ENCODE results near the gene FKBP8.

The FKBP8 gene

GRCh38 chr19:18520848-18521691 is 22.3 kb downstream of the FKBP8 start:
- DNase-seq, result peak; percentile 60

- DNase-seq, result peak; percentile 61
These were observed 23.2 kb downstream of the FKBP8 start for GRCh38 chr19:18519962-18520847.

- DNase-seq, result no peak
These were observed 24.7 kb downstream of the FKBP8 start for GRCh38 chr19:18518639-18519038.

- DNase-seq, result no peak
These were observed 25.8 kb downstream of the FKBP8 start for GRCh38 chr19:18517606-18518005.

GRCh38 chr19:18515959-18516358 is 27.4 kb downstream of the FKBP8 start:
- no peak for DNase-seq

GRCh38 chr19:18514800-18515682 is 28.3 kb downstream of the FKBP8 start:
- DNase-seq, result peak; percentile 82

DNA sequence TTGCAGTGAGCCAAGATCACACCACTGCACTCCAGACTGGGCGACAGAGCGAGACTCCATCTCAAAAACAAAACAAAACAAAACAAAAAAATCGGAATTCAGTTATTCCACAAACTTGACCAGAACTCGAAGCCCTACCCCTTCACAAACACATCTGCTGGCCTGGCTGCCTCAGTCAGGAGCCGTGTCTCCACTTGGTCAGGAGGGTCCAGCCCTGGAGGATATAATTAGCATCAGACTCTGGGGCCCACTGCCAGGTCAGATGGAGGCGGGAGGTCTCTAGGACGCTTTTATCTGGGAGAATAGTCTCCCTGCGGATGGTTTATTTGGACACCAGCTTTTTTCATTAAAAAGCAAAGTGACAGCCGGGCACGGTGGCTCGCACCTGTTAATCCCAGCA is 29.5 kb downstream of the FKBP8 start:
- no peak for DNase-seq

GRCh38 chr19:18510216-18510615 is 33.2 kb downstream of the FKBP8 start:
- DNase-seq, result no peak

DNA sequence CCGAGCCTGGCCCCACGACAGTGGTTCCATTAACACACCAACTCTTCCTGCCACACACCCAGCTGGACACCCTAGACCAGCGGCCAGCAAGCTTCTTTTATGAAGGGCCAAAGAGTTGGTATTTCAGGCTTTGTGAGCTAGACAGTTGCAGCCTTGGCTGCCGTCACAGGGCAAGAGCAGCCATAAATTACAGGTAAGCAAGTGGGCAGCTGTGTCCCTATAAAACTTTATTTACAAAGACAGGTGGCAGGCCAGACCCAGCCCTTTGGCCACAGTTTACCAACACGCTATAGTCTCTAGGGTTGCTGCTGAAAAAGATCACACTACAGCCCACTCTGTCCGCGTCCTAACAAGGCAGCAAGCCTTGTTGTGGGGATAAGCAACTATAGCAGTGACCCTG is 34.8 kb downstream of the FKBP8 start:
- no peak for DNase-seq

DNA sequence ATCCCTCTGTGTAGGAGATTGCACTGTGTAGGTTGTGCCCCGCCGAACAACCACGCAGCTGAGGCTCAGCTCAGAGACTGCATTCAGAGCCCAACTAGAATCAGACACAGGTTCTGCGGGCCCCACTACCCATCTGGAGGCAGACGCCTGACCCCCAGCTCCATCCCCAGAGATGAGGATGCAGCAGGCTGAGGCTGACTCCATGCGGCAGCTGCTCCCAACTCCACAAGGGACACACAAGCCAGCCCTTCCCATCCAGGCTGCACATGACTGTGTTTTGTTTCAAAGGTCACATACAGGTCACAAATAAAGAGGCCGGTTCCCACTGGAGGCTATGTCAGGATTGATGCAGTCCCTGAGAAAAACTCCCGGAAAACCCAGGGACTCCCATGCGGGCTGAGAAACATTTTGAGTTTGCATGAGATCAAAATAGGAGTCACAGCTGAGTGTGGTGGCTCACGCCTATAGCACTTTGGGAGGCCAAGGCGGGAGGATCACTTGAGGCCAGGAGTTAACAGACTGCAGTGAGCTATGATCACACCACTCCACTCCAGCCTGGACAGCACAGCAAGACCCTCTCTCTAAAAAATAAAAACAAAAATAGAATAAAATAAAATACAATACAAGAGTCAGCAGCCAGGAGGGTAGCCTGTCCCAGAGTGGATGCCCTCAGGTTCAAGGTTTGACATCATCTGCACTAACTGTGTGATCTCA is 35.5 kb downstream of the FKBP8 start:
- no peak for DNase-seq

GRCh38 chr19:18507021-18507726 is 36.2 kb downstream of the FKBP8 start:
- no peak for DNase-seq

- DNase-seq, result no peak
These were observed 37.1 kb downstream of the FKBP8 start for GRCh38 chr19:18506101-18506930.

GRCh38 chr19:18504886-18505610 is 38.3 kb downstream of the FKBP8 start:
- no peak for DNase-seq

GRCh38 chr19:18503971-18504885 is 39.1 kb downstream of the FKBP8 start:
- no peak for DNase-seq

DNA sequence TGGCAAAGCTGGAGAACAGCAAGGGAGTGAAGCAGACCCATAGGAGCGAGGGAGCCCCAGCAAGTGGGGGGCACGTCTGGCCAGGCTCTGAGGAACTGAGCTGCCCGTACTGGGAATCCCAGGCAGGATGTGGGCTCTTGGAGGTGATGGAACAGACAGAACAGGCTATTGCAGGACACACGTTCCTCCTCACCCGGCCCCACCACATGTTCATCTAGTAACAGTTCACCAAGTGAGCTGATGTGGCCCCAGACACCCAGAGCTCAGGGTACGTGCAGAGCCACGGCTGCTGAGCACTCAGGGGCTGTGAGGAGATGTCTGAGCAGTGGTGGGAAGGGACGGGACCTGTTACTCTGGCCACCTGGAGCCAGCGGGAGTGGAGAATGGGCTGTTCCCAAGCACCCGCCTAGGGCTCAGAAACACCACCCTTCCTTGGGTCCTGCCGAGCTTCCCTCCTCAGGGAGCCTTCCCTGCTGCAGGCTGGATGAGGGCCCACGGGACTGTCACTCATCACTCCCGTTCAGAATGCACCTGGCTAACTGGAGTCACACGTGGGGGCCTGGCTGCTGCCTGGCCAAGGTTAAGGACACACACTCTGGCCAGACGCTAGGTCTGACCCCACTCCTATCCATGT is 39.9 kb downstream of the FKBP8 start:
- DNase-seq, result no peak

- DNase-seq, result peak; percentile 53
These were observed 40.6 kb downstream of the FKBP8 start for GRCh38 chr19:18502638-18503294.

DNA sequence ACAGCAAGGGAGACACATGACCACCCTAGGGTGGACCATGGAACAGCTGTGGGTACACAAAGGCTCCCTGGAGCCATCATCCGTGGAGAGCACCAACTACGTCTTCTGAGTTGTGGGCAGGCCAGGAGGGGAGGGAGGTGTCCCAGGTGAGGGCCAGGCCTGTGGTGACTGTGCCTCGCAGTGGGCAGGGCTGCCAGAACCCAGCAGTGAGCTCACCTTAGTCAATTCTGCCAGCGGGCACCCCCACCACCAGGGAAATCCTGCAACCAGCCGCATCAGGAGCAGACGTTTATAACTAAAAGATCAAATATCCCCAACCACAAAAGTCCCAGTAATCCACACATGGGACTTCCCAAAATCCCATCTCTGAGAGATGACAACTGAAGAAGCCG is 41.1 kb downstream of the FKBP8 start:
- no peak for DNase-seq

DNA sequence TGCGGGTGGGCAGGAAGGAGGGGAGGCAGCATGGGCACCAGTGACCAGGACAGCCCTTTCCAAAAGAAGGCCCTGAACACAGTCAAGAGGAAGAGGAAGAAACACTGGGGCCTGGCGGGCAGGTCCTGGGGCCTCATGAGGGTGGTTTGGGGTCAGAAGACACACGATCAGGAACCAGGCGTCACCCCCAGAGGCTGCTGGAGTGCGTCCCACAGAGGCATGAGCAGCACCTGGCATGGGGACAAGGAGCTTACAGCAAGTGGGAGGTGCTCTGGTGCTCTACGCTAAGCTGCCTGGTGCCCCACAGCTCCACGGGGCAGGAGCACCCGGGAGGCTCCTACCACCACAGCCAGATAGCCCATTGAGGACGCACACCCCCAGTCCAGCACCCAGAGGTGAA is 41.5 kb downstream of the FKBP8 start:
- peak; percentile 36 for DNase-seq
